Measurements from ENCODE around the gene SCAANT1. TPM values are rescaled to one million over a fixed set of nuclear protein-coding genes. Genes with fewer than 3 reads are reported as not detected.
A peak's percentile ranks its signal among the peaks of the same experiment; 100 is the strongest.

SCAANT1 gene
- total RNA-seq, 1 experiment from 2014 or later: not detected

DNA sequence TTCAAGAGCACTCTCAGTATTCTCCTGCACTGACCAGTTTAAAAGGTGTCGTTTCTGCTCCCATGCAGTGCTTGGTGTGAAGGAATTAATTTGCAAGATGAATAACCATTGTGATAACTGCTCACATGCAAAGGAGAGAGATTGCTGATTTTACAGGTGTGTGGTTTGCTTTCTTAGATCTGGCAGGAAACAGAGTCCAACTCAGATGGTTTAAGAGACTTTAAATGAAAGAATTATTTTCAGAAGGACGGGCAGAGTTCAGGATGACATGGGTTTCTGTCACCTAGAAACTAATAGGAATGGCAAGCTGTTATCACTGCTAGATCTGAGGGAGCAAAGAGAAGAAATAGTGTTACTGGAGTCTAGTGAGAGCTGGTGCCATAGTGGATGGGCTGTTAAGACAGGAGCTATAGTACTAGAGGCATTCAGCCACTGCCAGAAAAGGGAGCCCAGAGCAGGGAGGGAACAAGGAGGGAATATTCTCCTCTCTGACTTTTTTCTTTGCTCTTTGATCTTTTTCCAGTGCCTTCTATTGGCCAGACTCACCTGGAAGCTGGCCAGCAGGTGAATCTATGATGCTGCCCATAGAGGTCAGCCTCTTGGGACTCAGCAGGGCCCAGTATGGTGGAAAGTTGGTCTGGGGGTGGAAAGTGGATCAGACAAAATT, 33.7 kb downstream of the SCAANT1 start:
- Histone ChIP-seq H2AFZ (ENCODE audit: low read length) (no peak overlapping the region), H3K56ac (ENCODE audit: insufficient read length, low read depth, low read length) (no peak overlapping the region), H3K79me1 (ENCODE audit: insufficient read depth, low read depth, low read length, poor library complexity, severe bottlenecking) (peaks cover 4% of the 10 kb centered on the region), H2BK15ac (ENCODE audit: low read depth, low read length) (no peak overlapping the region), H3K14ac (ENCODE audit: insufficient read depth, low read length) (no peak overlapping the region), H3K18ac (ENCODE audit: insufficient read length, low read depth, low read length) (no peak overlapping the region), H3T11ph (ENCODE audit: low read length) (no peak overlapping the region), H3K23me2 (ENCODE audit: insufficient read length, low read depth, low read length, poor library complexity, severe bottlenecking) (no peaks in the 10 kb centered on the region), H4K91ac (ENCODE audit: insufficient read length, low read depth, low read length) (no peak overlapping the region), H3K4ac (ENCODE audit: low read depth, low read length) (no peak overlapping the region), H3K27me3 (ENCODE audit: insufficient read depth, low read length) (no peaks in the 10 kb centered on the region), H2BK12ac (ENCODE audit: insufficient read length, low read depth, low read length) (no peak overlapping the region), H2BK20ac (ENCODE audit: low read depth, low read length, poor library complexity, severe bottlenecking) (no peak overlapping the region), H3K23ac (ENCODE audit: insufficient read length, low read depth, low read length) (no peak overlapping the region), H3K79me2 (ENCODE audit: insufficient read depth, low read length) (0 out of 2 replicates have a peak, but pooled peaks cover 1% of the 10 kb centered on the region), H4K20me1 (ENCODE audit: control insufficient read depth, insufficient read depth, insufficient read length) (no peaks in the 10 kb centered on the region), H3K9me3 (ENCODE audit: control insufficient read depth, low read depth, low read length) (no peaks in the 10 kb centered on the region), H2AK5ac (ENCODE audit: insufficient read length, low read length) (no peak overlapping the region), H3K9ac (ENCODE audit: extremely low read depth, insufficient read length, low read length) (no peak overlapping the region), H4K5ac (ENCODE audit: insufficient read length, low read depth, low read length) (no peak overlapping the region), H2BK5ac (ENCODE audit: insufficient read length, low read length) (no peak overlapping the region), H3K4me2 (ENCODE audit: insufficient read depth, insufficient read length, low read length) (no peak overlapping the region), H3K27ac (ENCODE audit: insufficient read length, low read depth, low read length) (no peak overlapping the region), H4K8ac (replicated peaks; ENCODE audit: insufficient read length, low read depth, low read length) (no peak overlapping the region), H2BK120ac (ENCODE audit: low read depth, low read length, poor library complexity, severe bottlenecking) (no peak overlapping the region), H3K4me1 (ENCODE audit: insufficient read depth, low read length) (peaks cover 7% of the 10 kb centered on the region; the same call in 1 of the 2 replicates)
- Mint-ChIP-seq H3K9me3 (no peaks in the 10 kb centered on the region), H3K36me3 (ENCODE audit: insufficient read depth in 1 of 3, low read depth in 3 of 3) (no peaks in the 10 kb centered on the region), H3K4me3 (no peak overlapping the region), H3K4me1 (peaks cover 17 to 25% of the 10 kb centered on the region in 2 experiments), H3K27ac (peak overlapping the region in 1 of 3 experiments; percentile 64; a peak in 2 of 7 replicates), H3K27me3 (ENCODE audit: low read depth) (no peaks in the 10 kb centered on the region)
- no CpG with 5 or more reads among the region's 2 CpGs for WGBS (ENCODE audit: extremely low coverage, insufficient read length, low lambda C conversion rate)
- TF ChIP-seq, protein P1, sequence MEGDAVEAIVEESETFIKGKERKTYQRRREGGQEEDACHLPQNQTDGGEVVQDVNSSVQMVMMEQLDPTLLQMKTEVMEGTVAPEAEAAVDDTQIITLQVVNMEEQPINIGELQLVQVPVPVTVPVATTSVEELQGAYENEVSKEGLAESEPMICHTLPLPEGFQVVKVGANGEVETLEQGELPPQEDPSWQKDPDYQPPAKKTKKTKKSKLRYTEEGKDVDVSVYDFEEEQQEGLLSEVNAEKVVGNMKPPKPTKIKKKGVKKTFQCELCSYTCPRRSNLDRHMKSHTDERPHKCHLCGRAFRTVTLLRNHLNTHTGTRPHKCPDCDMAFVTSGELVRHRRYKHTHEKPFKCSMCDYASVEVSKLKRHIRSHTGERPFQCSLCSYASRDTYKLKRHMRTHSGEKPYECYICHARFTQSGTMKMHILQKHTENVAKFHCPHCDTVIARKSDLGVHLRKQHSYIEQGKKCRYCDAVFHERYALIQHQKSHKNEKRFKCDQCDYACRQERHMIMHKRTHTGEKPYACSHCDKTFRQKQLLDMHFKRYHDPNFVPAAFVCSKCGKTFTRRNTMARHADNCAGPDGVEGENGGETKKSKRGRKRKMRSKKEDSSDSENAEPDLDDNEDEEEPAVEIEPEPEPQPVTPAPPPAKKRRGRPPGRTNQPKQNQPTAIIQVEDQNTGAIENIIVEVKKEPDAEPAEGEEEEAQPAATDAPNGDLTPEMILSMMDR (conservative IDR thresholded peaks at IDR 0.05): no peak
- DNase-seq: no peak

All from H9 (cell line).